GM12891 (cell line): ENCODE data around the gene RNF20.

ENCODE experiments used
- POLR2A ChIP-seq: IDR thresholded peaks from 2 replicates; pipeline ENCODE4 v1.6.1; 2011; ENCODE audit warnings: low read depth, low read length, control low read depth
- POLR2AphosphoS5 ChIP-seq: IDR thresholded peaks from 2 replicates; pipeline ENCODE4 v1.6.1; 2011; ENCODE audit warnings: low read depth, low read length, control low read depth
- POU2F2 ChIP-seq: IDR thresholded peaks from 2 replicates; pipeline ENCODE4 v1.6.1; 2011; ENCODE audit warnings: low read depth, mild to moderate bottlenecking, control low read depth, low read length, moderate library complexity
- SPI1 ChIP-seq: IDR thresholded peaks from 2 replicates; pipeline ENCODE4 v1.6.1; 2011; ENCODE audit warnings: low read depth, low read length, control low read depth
- TAF1 ChIP-seq: IDR thresholded peaks from 2 replicates; pipeline ENCODE4 v1.6.1; 2011; ENCODE audit warnings: low read depth, low read length, control low read depth

DNA sequence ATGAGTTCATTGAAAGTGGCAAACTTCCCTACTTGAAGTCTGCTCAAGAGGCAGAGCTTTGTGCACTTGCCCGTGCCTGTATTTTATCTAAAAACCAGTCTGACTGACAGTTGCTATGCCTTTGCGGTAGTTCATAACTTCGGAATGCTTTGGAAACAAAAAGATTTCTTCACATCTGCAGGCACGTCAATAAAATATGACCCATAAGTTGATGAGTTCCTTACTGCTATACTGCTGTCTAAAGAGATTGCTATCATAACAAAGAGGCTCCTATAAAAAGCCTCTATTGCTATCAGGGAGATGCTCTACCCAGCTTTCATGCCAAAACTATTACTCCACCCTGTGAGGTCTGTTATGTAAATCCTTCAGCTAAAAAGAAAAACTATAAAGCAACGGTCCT lies 25.4 kb upstream of the RNF20 start:
- TF ChIP-seq POLR2A (no peak), POLR2AphosphoS5 (no peak), TAF1 (no peak), SPI1 (no peak), POU2F2 (no peak)
